Activated T-helper 9 cell treated with anti-CD3 and anti-CD28 coated beads, Interleukin-2, amount 50 U/mL, for 16 hours (primary cell): ENCODE results near the gene TMOD3.
"Not testable (repeated sequence)": the region's sequence is repeated elsewhere in the genome, so short reads cannot be mapped to it uniquely, and the experiment has no call there.

ENCODE experiments used
- DNase-seq: peaks from one replicate; pipeline ENCODE4 v3.0.0-alpha.2; 2020; ENCODE audit warnings: low read depth

Gene TMOD3

GRCh38 chr15:51829376-51830275 lies at the start of gene TMOD3:
Gene TMOD3 (plus strand): TSS chr15:51829653. CDS start chr15:51862885, 33,232 bp downstream.
- peak; percentile 88 for DNase-seq

- no peak for DNase-seq
Measured at GRCh38 chr15:51780636-51781035, 48.8 kb upstream of the TMOD3 start.

GRCh38 chr15:51781506-51781905 lies 47.9 kb upstream of the TMOD3 start:
- DNase-seq, result no peak

- no peak for DNase-seq
Measured at GRCh38 chr15:51782357-51782896, 47.0 kb upstream of the TMOD3 start.

GRCh38 chr15:51783967-51784366 lies 45.5 kb upstream of the TMOD3 start:
- DNase-seq, result no peak

GRCh38 chr15:51787130-51787529 lies 42.3 kb upstream of the TMOD3 start:
- DNase-seq, result not testable (repeated sequence)

GRCh38 chr15:51792474-51792873 lies 37.0 kb upstream of the TMOD3 start:
- not testable (repeated sequence) for DNase-seq

GRCh38 chr15:51793521-51794305 lies 35.7 kb upstream of the TMOD3 start:
- DNase-seq, result no peak

GRCh38 chr15:51796847-51797401 lies 32.5 kb upstream of the TMOD3 start:
- no peak for DNase-seq

- no peak for DNase-seq
Measured at GRCh38 chr15:51798281-51798680, 31.2 kb upstream of the TMOD3 start.

- no peak for DNase-seq
Measured at GRCh38 chr15:51799282-51800252, 29.9 kb upstream of the TMOD3 start.

GRCh38 chr15:51801391-51801835 lies 28.0 kb upstream of the TMOD3 start:
- no peak for DNase-seq

- DNase-seq, result no peak
Measured at GRCh38 chr15:51802593-51802992, 26.9 kb upstream of the TMOD3 start.

GRCh38 chr15:51803965-51804364 lies 25.5 kb upstream of the TMOD3 start:
- DNase-seq, result no peak

GRCh38 chr15:51806123-51806522 lies 23.3 kb upstream of the TMOD3 start:
- no peak for DNase-seq

- no peak for DNase-seq
Measured at GRCh38 chr15:51809457-51809856, 20.0 kb upstream of the TMOD3 start.

GRCh38 chr15:51812598-51812997 lies 16.9 kb upstream of the TMOD3 start:
- no peak for DNase-seq

- DNase-seq, result no peak
Measured at GRCh38 chr15:51814606-51815005, 14.8 kb upstream of the TMOD3 start.

- no peak for DNase-seq
Measured at GRCh38 chr15:51816611-51817010, 12.8 kb upstream of the TMOD3 start.

GRCh38 chr15:51818150-51818549 lies 11.3 kb upstream of the TMOD3 start:
- no peak for DNase-seq

GRCh38 chr15:51825698-51826097 lies 3.8 kb upstream of the TMOD3 start:
- DNase-seq, result no peak
